ENCODE measurements around the gene KLHL18.
"Not testable (repeated sequence)": the region's sequence is repeated elsewhere in the genome, so short reads cannot be mapped to it uniquely, and the experiment has no call there.

The KLHL18 gene

GRCh38 chr3:47282424-47283192 is at the start of gene KLHL18, which contains the start of gene KIF9:
Gene KLHL18, plus strand, starts transcription at chr3:47282944. Its CDS starts 22 bp downstream, at chr3:47282966.
Gene KIF9, minus strand, starts transcription at chr3:47282799. Its CDS starts 5,425 bp downstream, at chr3:47277374.
- DNase-seq = peak; percentile 93

- DNase-seq = no peak
Observed at GRCh38 chr3:47238017-47238416, 44.7 kb upstream of the KLHL18 start.

GRCh38 chr3:47239929-47240328 is 42.8 kb upstream of the KLHL18 start:
- no peak for DNase-seq

- DNase-seq = no peak
Observed at GRCh38 chr3:47243419-47244147, 39.2 kb upstream of the KLHL18 start.

- DNase-seq = no peak
Observed at GRCh38 chr3:47244531-47245100, 38.1 kb upstream of the KLHL18 start.

GRCh38 chr3:47245271-47245670 is 37.5 kb upstream of the KLHL18 start:
- DNase-seq = no peak

- no peak for DNase-seq
Observed at GRCh38 chr3:47247131-47248064, 35.3 kb upstream of the KLHL18 start.

GRCh38 chr3:47250309-47251060 is 32.3 kb upstream of the KLHL18 start:
- DNase-seq = no peak

- not testable (repeated sequence) for DNase-seq
Observed at GRCh38 chr3:47251085-47251484, 31.7 kb upstream of the KLHL18 start.

GRCh38 chr3:47251689-47252088 is 31.1 kb upstream of the KLHL18 start:
- DNase-seq = no peak

- DNase-seq = not testable (repeated sequence)
Observed at GRCh38 chr3:47256331-47256730, 26.4 kb upstream of the KLHL18 start.

GRCh38 chr3:47259114-47259513 is 23.6 kb upstream of the KLHL18 start:
- DNase-seq = no peak

- DNase-seq = no peak
Observed at GRCh38 chr3:47260605-47261004, 22.1 kb upstream of the KLHL18 start.

- no peak for DNase-seq
Observed at GRCh38 chr3:47261301-47261700, 21.4 kb upstream of the KLHL18 start.

- no peak for DNase-seq
Observed at GRCh38 chr3:47265008-47265407, 17.7 kb upstream of the KLHL18 start.

- DNase-seq = no peak
Observed at GRCh38 chr3:47265725-47266428, 16.9 kb upstream of the KLHL18 start.

- no peak for DNase-seq
Observed at GRCh38 chr3:47266709-47267489, 15.8 kb upstream of the KLHL18 start.

- DNase-seq = no peak
Observed at GRCh38 chr3:47267490-47267824, 15.3 kb upstream of the KLHL18 start.

GRCh38 chr3:47270526-47270925 is 12.2 kb upstream of the KLHL18 start:
- DNase-seq = no peak

- DNase-seq = no peak
Observed at GRCh38 chr3:47273564-47273963, 9.2 kb upstream of the KLHL18 start.

- DNase-seq = no peak
Observed at GRCh38 chr3:47274652-47275051, 8.1 kb upstream of the KLHL18 start.

All from NCI-H1092 treated with DMSO at 0.1 percent for 48 hours (cell line).